SK-N-SH treated with all-trans-retinoic acid at 6 μM for 48 hours (cell line): ENCODE results near the gene DTWD2.

ENCODE experiments used
- PPARA ChIP-seq: fragments of 250-450 bp; sonication (Bioruptor Pico); IDR thresholded peaks from 2 replicates; pipeline ENCODE4 v1.5.0; 2020; ENCODE audit warnings: mild to moderate bottlenecking, borderline replicate concordance
- TF ChIP-seq, protein P1 (sequence below): fragments of 250-450 bp; sonication (Bioruptor Pico); IDR thresholded peaks from 2 replicates; pipeline ENCODE4 v1.8.0; 2020; ENCODE audit warnings: mild to moderate bottlenecking, moderate library complexity, borderline replicate concordance
- TF ChIP-seq, protein P2 (sequence below): fragments of 250-450 bp; sonication (Bioruptor Pico); IDR thresholded peaks from 2 replicates; pipeline ENCODE4 v1.5.1; 2021; ENCODE audit warnings: mild to moderate bottlenecking, moderate library complexity
- TF ChIP-seq, protein P3 (sequence below): fragments of 250-450 bp; sonication (Bioruptor Pico); IDR thresholded peaks from 2 replicates; pipeline ENCODE4 v1.8.0; 2021; ENCODE audit warnings: low read depth, mild to moderate bottlenecking, moderate library complexity, borderline replicate concordance

DNA sequence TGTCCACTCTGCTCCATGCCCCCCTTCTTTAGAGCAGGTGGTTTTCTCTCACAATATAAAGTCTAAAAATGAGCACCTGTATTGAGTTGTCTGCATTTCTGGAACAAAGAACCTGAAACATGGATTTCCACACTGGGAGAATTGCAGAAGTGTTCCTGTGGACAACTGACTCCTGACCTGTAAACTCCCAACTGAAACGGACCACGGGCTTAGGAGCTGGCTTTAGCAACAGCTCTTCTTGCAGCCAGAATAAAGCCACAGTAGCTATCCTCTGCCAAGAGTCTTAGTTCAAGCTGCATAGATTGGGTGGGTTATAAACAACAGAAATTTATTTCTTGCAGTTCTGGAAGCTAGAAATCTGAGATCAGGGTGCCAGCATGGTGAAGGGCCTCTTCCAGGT is 194.7 kb downstream of the DTWD2 start:
- no peak for TF ChIP-seq PPARA (CRISPR knock-in tag)
- TF ChIP-seq, protein P1, sequence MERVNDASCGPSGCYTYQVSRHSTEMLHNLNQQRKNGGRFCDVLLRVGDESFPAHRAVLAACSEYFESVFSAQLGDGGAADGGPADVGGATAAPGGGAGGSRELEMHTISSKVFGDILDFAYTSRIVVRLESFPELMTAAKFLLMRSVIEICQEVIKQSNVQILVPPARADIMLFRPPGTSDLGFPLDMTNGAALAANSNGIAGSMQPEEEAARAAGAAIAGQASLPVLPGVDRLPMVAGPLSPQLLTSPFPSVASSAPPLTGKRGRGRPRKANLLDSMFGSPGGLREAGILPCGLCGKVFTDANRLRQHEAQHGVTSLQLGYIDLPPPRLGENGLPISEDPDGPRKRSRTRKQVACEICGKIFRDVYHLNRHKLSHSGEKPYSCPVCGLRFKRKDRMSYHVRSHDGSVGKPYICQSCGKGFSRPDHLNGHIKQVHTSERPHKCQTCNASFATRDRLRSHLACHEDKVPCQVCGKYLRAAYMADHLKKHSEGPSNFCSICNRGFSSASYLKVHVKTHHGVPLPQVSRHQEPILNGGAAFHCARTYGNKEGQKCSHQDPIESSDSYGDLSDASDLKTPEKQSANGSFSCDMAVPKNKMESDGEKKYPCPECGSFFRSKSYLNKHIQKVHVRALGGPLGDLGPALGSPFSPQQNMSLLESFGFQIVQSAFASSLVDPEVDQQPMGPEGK (CRISPR knock-in tag): no peak
- TF ChIP-seq, protein P2, sequence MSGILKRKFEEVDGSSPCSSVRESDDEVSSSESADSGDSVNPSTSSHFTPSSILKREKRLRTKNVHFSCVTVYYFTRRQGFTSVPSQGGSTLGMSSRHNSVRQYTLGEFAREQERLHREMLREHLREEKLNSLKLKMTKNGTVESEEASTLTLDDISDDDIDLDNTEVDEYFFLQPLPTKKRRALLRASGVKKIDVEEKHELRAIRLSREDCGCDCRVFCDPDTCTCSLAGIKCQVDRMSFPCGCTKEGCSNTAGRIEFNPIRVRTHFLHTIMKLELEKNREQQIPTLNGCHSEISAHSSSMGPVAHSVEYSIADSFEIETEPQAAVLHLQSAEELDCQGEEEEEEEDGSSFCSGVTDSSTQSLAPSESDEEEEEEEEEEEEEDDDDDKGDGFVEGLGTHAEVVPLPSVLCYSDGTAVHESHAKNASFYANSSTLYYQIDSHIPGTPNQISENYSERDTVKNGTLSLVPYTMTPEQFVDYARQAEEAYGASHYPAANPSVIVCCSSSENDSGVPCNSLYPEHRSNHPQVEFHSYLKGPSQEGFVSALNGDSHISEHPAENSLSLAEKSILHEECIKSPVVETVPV (CRISPR knock-in tag): no peak
- TF ChIP-seq, protein P3, sequence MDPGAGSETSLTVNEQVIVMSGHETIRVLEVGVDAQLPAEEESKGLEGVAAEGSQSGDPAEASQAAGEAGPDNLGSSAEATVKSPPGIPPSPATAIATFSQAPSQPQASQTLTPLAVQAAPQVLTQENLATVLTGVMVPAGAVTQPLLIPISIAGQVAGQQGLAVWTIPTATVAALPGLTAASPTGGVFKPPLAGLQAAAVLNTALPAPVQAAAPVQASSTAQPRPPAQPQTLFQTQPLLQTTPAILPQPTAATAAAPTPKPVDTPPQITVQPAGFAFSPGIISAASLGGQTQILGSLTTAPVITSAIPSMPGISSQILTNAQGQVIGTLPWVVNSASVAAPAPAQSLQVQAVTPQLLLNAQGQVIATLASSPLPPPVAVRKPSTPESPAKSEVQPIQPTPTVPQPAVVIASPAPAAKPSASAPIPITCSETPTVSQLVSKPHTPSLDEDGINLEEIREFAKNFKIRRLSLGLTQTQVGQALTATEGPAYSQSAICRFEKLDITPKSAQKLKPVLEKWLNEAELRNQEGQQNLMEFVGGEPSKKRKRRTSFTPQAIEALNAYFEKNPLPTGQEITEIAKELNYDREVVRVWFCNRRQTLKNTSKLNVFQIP: no peak
